HG03520 (cell line): ENCODE results near the gene ATP10B.
"Not testable (repeated sequence)": the region's sequence is repeated elsewhere in the genome, so short reads cannot be mapped to it uniquely, and the experiment has no call there.

Experiments used
- ATAC-seq: cut with Tn5 transposase; IDR thresholded peaks from one replicate; pipeline ENCODE4 v1.9.1; 2021; ENCODE audit warnings: mild to moderate bottlenecking, moderate library complexity; ENCODE audit not compliant: unreplicated experiment

The ATP10B gene

DNA sequence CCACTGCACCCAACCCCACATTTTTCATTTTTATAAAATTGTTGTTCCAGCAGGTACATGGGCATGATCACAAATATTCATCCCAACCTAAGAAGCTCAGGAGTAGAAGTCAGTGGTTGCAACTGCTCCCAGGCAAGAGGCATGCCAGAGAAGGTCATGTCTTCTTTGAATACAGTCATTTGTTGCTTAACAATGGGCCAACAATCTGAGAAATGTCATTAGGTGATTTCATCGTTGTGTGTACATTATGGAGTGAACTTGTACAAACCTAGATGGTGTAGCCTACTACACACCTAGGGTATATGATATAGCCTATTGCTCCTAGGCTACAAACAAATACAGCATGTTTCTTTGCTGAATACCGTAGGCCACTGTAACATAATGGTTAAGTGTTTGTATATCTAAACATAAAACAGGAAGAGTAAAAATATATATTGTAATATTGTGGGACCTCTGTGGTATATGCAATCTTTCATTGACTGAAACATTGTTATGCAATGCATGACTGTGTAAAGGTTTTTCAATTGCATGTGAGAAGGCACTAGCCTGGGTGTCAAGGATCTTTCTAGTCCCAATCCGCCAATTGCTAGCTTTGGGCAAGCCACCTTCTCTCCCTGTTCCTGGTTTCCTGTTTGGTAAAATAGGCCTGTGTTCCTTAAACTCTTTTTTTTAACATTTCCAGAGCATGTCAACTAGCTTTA is 27.6 kb downstream of the ATP10B start:
- no peak for ATAC-seq

DNA sequence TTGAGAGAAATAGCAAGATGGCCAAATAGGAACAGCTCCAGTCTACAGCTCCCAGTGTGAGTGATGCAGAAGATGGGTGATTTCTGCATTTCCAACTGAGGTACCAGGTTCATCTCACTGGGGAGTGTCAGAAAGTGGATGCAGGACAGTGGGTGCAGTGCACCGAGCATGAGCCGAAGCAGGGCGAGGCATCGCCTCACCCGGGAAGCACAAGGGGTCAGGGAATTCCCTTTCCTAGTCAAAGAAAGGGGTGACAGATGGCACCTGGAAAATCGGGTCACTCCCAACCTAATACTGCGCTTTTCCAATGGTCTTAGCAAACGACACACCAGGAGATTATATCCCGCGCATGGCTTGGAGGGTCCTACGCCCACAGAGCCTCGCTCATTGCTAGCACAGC is 39.0 kb downstream of the ATP10B start:
- ATAC-seq, result not testable (repeated sequence)

DNA sequence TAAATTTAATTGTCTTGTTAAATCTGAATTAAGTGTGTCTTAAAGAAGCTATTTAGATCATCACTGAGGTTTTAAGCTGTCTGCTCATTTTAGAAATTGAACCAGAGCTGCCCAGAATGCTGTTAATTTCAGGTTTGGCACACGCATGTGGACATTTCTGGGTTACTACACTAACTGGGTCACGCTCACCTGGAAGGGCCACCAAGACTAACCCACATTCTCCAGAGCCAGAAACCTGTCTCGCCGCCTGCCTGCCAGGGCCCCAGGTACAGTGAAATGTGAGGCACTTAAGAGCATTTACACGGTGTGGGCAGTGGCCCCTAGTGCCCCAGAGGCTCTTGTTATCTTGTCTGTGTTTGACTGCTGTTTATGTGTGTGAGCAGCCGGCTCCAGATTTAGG is 46.6 kb downstream of the ATP10B start:
- ATAC-seq, result no peak

DNA sequence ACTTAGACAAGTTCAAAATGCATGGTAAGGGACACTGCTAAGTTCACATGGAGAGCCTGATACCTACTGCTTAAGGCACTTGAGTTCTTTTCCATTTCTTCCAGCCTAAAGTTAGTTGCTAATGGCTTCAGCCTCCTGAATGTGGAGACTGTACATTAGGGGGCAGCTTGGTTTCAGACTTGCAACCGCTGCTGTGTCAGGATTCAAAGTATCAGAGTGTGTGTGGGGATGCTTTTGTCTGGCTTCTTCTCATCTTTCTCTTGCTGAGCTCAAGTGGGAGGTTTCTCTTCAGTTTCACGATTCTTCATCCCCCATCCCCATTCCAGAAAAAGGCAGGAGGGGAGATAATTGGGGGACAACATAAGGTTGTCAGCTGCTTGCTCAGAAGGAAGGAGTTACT is 49.4 kb downstream of the ATP10B start:
- ATAC-seq, result no peak

DNA sequence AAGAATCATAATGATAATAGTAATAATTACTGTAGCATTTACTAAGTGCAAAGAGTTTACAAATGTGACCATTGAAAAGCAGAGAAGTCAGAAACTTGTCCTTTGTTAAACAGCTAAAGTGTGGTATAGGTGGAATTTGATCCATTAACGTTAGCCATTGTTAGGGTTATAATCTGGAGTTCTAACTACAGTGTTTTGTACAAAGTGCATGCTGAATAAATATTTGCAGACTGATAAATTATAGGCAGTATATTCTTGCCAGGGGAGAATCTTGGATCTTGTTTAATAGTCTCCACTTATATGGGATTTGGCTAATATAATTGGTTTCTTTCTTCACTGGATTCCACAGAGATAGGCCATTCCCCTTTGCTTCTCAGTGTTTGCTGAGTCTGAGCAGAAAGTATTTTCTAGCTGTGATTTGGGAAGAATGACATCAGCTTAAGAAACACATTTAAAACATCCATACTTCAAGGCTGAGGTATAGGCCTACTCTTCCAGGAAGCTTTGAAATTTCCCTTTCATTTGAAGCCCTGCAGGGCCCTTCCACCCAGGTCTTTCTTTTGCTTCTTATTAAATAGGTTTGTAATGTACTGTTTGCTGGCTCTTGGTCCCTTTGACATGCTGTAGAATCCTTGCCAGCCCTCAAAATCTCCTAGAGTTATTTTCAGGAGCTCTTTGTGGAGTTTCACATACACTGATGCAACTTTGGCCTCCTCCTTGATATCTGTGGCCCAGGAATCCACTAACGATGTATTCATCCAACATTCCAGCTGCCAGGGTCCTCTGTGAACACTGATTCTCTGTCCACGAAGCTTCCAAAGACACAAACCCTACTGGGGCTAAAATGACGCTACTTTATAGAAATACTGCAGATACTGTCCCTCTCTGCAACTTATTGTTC is 51.4 kb downstream of the ATP10B start:
- no peak for ATAC-seq

DNA sequence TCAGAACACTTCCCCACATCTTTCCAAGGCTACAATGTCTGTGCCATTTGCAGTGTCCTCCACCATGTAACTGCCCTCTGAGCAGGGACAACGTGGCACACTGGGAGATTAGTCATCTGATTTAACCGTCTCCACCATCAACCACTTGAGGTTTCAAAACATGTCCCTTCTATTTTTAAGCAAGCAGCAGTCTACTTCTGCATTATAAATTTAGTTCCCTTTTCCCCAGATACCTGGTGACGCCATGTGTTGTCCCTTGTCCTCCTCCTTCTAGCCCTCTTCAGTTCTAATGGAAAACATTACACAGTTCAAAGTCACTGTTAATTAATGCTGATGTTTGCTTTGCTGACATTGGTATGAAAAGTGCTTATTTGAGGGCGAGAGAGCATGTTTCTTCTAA is 52.8 kb downstream of the ATP10B start:
- peak; percentile 68 for ATAC-seq

DNA sequence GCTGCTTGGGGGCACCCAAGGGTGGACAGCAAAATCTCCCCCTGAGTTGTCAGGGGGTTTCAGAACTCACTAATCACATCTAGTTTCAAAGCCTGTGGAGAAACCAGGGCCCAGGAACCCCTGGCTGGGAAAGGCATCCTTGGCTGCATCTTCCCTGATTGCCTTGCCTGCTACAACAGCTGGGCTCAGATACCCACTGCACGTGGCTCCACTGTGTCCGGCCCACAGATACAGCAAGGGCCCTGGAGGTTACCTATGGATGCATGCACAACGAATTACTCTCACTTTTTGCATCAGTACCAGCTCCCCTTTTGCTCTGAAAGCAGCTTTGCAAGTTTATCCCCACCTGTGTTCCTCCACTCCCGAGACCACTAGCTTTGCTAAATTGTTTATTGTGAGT is 55.0 kb downstream of the ATP10B start:
- no peak for ATAC-seq

DNA sequence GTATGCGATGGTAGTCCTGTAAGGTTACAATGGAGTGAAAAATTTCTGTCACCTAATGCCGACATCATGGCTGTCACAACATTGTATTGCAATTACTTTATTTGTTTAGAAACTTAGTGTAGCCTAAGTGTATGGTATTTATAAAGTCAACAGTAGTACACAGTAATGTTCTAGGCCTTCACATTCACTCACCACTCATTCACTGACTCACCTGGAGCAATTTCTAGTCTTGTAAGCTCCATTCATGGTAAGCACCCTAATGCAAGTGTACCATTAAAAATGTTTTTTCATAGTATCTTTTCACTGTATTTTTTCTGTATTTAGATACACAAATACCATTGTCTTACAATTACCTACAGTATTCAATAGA is 58.5 kb downstream of the ATP10B start:
- ATAC-seq, result no peak

DNA sequence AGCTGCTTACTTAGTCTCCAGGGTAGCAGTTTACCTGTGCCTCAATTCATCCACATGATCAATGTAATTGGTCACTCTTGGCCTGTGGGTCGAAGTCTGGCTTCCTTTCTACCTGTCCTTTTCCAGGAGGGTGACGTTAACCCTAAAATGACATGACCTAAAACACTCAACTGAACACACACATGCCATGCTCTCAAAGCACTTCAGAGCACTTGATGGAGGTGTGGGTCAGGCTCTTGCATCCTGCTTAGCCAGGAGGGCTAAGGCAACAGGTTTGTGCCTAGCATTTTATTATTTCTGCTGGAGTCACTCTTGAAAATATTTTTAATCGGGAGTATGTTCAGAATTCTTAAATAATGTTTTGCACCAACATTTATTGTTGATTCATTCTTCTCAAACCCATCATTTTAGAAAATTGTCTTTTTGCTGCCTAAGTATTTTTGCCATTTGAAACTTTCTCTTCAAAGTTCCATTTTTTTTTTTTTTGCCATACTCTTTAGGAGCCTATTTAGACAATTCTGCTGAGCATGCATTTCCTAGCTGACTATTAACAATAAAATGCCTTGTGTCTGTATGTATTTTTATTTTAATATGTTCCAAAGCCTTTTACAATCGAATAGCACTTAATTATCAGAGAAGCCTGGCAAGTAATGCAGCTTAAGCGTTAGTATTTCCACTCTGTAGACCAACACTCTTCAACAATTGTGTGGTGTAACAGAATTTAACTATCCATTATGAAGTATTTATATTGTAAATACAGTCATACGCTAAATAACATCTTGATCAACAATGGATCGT is 59.1 kb downstream of the ATP10B start:
- no peak for ATAC-seq

DNA sequence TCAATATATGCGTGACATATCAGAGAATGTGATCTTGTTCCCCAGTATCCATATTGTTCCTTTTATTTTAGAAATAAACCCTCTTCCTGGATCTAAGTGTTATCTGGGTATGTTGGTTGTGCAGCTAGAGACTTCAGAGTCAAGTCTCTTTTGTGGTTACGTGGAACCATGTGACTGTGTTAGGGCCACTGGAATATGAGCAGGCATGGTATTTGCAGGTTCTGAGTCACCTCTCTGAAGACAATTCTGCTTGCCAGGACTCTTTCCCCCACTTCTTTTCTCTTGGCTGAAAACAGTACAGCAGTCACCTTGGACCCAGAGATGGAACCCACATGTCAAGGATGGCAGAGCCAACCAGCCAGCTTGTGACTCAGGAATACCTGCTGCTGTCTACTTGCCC is 59.7 kb downstream of the ATP10B start:
- ATAC-seq, result no peak

DNA sequence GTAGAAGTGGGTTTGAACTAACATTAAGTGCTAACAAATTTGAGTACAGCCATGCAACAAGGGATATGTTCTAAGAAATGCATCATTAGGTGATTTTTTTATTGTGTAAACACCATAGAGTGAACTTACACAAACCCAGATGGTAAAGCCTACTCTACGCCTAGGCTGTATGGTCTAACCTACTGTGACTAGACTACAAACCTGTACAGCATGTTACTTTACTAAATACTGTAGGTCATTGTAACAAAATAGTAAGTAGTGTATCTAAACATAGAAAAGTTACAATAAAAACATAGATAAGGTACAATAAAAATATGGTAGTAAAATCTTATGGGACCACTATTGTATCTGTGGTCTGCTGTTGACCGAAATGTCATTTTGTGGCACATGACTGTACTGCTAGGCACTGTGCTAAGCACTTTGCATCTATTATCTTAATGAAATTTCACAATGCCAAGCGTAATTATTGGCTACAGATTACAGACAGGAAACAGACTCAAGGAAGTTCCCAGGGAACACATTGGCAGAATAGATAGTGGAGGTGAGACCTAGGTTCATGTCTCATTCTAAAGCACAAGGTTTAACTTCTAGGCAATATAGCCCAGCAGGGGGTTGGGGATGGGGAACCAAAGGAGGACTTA is 62.7 kb downstream of the ATP10B start:
- ATAC-seq, result no peak

DNA sequence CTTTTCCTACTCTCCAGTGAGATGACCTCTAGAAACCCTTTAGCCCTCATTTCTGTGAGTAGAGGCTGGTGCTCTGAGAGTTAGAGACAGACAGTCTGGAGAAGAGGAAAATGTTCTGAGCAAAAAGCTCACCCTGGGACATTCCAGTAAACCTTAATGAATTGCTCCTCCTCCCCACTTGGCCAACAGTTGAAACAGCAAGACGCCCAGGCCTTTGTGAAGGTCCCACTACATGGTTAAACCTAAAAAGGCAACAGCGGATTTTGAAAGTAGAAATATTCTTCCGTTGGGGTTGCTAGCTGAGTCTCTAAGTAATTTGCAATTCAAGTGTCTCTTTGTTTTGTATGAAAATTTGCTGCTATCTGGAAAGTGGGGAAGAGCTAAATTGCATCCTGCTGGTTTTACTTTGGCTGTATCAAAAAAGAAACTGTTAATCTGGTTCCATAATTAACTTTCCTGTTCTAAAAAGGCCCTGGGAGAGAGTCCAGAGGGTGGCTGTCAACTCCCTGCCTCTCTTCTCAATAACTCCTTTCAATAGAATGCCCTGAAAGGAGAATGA is 63.8 kb downstream of the ATP10B start:
- no peak for ATAC-seq

DNA sequence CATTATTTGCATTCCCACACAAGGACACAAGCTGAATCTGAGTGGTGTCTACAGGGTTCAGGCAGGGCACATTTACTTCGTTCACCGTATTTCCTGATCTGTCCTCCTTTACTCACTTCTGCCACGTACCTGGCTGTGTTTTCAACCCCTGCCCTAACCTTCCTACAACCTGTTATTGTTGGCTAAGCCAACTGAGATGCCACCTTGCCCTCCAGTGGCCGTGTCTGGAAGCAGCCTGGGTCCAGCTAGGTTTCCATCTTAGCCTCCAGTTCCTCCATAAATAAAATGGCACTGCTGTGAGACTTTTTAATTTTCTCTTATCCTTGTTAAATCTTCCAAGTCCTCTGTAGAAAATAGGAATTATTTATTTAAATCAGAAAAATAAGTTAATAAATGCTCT is 64.8 kb downstream of the ATP10B start:
- ATAC-seq, result peak; percentile 56

DNA sequence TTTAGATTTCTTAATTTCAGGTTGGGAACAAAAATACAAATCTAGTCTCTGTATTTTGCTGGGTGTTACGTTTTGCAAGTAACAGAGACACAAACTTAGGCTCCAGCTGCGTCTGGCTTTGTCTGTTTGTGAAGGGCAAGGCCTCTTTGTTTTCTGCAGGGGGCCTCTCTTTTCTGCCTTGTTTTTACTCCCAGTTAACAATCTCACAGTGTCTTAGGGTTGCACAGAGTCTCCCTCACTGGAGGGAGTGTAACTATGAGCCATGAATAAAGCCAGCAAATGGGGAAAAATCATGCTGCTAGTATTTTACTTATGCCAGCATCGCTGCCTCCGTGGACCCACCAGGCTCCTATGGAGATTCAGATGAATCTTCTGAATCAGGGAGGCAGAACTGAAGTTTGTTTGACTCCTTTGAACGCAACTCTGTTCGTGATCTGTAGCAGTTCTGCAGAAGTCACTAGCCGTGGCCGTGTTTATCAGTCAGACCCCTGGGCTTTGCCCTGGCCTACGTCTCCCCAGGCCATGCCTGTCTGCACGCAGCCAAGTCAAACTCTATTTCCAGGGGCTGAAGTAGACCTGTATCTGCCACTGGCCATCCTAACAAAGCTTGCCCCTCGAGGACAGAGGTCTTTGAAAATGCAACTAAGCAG is 77.2 kb downstream of the ATP10B start:
- no peak for ATAC-seq

DNA sequence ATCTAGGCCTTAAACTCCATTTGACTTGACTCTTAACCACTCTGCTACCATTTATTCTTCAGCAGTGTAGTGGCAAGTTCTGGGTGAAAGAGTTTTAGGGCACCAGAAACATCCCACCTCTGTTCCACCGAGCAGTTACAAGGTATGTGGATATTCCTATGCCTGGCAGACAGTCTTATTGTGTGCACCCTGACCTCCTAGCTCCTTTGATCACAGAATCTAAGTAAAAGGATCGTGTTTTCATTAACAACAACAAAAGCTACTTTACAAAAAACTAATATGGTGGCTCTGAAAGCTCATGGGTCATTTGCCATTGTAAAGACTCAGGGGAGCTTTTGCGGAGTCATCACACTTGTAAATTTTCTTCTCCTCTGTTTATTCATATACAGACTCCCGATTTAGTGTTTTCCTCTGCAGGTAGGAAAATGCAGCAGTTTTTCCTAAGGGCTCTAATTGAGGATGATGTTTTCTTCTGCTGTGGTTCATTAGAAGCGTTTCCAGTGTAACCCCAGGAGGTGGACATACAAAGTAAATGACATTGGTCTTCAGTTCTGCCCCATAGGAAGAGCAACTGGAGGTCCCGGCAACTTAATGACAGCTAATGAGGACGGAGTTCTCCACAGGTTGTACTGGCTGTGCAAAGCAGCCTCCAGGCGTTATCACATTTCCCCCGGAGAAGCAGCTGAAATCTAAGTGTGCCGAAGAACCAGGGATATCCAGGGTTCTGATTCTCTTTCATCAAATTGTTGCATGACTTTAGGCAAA is 78.2 kb downstream of the ATP10B start:
- no peak for ATAC-seq

DNA sequence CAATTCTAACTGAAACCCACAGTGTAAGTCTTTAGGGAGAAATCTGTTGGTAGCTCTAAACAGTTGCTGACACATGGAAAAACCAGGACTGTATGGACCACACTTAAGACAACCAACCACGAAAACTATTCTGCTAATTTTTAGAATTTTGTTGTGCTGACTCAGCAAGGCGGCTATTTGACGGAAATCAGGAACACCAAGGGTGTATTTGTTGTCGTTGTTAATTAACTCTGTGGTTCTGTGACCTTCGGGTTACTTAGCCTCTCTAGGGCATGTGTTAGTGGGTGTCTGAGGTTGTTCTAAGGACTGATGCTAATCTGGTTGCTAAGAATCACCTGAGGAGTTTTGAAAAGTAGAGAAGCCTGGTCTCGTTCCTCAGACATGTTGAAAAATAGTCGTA is 79.2 kb downstream of the ATP10B start:
- ATAC-seq, result no peak

DNA sequence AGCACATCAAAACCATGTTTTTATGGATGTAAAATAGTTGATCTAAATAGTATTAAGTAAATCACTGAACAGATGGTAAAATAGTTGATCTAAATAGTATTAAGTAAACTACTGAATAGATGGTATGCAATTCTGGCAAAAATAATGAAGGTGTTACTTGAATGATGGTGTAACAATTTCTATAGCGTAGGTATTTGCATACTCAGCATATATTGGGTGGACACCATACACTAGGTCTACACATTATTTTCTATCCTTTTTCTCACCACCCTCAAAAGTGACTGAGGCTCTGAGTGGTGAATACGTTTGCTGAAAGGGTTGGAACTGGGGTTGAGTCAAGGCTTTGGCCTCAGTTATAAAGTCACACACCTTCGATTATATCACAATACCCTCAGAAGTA is 81.3 kb downstream of the ATP10B start:
- no peak for ATAC-seq

DNA sequence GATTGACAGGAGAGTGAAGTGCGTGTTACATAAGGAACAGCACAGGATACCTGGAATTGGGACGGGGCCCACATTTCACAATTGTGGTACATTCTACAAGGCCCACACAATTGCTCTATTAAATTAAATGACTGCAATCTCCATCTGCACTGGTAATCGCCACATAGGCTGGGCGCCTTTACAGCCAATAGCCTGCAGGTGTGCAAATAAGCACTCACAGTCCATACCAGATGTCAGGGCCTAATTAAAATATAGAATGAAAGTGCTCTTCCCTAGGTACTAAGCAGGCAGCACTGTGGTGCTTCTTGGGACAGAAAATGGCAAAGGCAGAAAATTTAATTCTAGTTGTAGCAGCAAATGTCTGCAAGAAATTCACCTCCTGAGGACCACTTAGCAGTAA is 82.7 kb downstream of the ATP10B start:
- no peak for ATAC-seq

DNA sequence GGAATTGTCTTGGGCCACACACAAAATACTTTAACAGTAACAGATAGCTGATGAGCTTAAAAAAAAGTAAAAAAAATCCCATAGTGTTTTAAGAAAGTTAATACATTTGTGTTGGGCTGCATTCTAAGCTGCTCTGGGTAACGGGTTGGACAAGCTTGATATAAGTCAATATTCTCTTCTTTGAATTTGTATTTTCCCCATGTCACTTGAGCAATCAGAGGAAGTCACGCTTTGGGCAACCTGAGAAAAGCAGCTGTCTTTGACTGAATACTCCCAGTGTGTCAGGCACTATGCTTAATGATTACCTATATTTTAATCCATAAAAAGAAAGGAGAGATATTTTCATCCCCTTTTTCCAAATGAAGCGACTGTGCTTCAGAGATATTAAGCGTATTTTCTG is 84.9 kb downstream of the ATP10B start:
- ATAC-seq, result no peak

DNA sequence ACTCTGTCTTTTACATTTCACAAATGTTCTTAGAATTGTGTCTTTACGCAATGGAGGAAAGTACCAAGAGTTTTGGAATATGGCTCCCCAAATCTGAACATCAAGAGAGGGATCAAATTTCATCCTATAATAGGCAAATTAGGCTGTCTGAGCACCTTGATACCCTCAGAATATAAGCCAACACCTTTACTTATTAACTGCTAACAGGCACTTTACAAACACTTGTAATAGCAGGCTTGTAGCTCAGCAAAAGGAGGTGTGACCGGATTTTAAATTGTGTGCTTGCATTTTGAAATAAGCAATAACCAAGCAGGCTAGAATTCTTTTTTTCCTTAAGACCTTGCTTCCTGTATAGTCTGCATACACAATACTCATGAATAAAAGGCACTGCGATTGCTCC is 92.0 kb downstream of the ATP10B start:
- no peak for ATAC-seq
